ENCODE data around the gene PIM2. TPM values are rescaled to one million over a fixed set of nuclear protein-coding genes. Genes with fewer than 3 reads are reported as not detected.

The PIM2 gene
- total and polyA plus RNA-seq, 9 of the 15 experiments (the other 6 are each of a cell fraction or from before 2014, with no cell fraction given), result 67.6 to 191 (median 108) TPM

DNA sequence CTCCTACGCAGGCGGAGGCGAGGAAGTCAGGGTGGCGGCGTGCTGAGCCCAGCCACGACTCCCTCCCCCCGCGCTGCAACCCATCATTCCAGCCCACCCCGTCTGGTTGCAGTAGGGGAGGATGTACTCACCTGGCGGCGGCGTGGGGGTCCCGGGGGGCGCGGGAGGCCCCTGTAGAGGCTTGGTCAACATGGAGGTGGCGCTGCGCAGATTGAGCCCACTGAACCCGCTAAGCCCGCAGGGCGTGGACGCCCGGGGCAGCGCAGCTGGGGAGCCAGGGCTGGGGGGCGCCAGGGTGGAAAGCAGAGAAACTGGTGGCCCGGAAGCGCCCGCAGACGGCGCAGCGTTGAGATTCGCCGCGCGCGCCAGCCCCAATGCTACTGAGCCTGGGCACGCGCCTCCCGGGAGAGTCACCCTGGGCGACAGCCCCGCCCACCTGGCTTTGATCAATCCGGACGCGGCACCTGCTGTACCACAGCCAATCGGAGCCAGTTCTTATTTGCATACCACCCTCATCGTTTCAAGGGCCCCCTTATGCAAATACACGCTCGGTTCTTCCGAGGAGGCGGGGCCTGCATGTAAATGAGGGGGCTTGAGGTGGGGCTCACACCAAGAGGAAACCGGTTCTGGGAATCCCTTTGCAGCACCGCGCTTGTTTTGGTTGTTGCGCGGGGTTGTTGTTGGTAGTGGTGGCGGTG, at the start of gene PIM2 (continued):
- TF ChIP-seq KAT7 (CRISPR knock-in tag; IDR thresholded peaks at IDR 0.05; ENCODE audit: borderline replicate concordance) (no peak), TAL1 (IDR thresholded peaks at IDR 0.05) (no peak), TCF7 (IDR thresholded peaks at IDR 0.05; ENCODE audit: borderline replicate concordance) (no peak), RFX1 (IDR thresholded peaks at IDR 0.05) (no peak), ETV5 (CRISPR knock-in tag; IDR thresholded peaks at IDR 0.05; ENCODE audit: low read depth) (peak; percentile 17; the same call in 1 of the 2 replicates), ZNF431 (CRISPR knock-in tag; IDR thresholded peaks at IDR 0.05) (no peak), RBFOX2 (IDR thresholded peaks at IDR 0.05; ENCODE audit: low read depth, low read length) (peak; percentile 100), SRSF7 (optimal IDR thresholded peaks at IDR 0.05; ENCODE audit: low read depth, low read length) (no peak), COPS2 (conservative IDR thresholded peaks at IDR 0.05) (no peak), SRF (CRISPR knock-in tag; IDR thresholded peaks at IDR 0.05) (peak in 1 of 2 experiments; percentile 74; a peak in 1 of 4 replicates), GATA2 (CRISPR knock-in tag; IDR thresholded peaks at IDR 0.05) (no peak), ETV6 (IDR thresholded peaks at IDR 0.05; ENCODE audit: borderline replicate concordance in 1 of 2, low read depth in 2 of 2, low read length in 1 of 2) (no peak), ETV6 (CRISPR knock-in tag; IDR thresholded peaks at IDR 0.05; ENCODE audit: borderline replicate concordance) (no peak), JUND (IDR thresholded peaks at IDR 0.05; ENCODE audit: borderline replicate concordance, low read depth, low read length) (no peak), JUND (tag; IDR thresholded peaks at IDR 0.05; ENCODE audit: borderline replicate concordance, low read depth, low read length) (peak; percentile 28; the same call in 1 of the 3 replicates), EHMT2 (IDR thresholded peaks at IDR 0.05) (no peak), PCBP2 (IDR thresholded peaks at IDR 0.05; ENCODE audit: low read depth, low read length, poor library complexity, severe bottlenecking) (no peak), SREBF2 (CRISPR knock-in tag; IDR thresholded peaks at IDR 0.05) (0 out of 2 replicates have a peak, but pooled peaks have one; percentile 68)
- TF ChIP-seq, protein P1, sequence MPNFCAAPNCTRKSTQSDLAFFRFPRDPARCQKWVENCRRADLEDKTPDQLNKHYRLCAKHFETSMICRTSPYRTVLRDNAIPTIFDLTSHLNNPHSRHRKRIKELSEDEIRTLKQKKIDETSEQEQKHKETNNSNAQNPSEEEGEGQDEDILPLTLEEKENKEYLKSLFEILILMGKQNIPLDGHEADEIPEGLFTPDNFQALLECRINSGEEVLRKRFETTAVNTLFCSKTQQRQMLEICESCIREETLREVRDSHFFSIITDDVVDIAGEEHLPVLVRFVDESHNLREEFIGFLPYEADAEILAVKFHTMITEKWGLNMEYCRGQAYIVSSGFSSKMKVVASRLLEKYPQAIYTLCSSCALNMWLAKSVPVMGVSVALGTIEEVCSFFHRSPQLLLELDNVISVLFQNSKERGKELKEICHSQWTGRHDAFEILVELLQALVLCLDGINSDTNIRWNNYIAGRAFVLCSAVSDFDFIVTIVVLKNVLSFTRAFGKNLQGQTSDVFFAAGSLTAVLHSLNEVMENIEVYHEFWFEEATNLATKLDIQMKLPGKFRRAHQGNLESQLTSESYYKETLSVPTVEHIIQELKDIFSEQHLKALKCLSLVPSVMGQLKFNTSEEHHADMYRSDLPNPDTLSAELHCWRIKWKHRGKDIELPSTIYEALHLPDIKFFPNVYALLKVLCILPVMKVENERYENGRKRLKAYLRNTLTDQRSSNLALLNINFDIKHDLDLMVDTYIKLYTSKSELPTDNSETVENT (CRISPR knock-in tag; IDR thresholded peaks at IDR 0.05), result peak; percentile 66; the same call in 1 of the 2 replicates
- TF ChIP-seq, protein P2, sequence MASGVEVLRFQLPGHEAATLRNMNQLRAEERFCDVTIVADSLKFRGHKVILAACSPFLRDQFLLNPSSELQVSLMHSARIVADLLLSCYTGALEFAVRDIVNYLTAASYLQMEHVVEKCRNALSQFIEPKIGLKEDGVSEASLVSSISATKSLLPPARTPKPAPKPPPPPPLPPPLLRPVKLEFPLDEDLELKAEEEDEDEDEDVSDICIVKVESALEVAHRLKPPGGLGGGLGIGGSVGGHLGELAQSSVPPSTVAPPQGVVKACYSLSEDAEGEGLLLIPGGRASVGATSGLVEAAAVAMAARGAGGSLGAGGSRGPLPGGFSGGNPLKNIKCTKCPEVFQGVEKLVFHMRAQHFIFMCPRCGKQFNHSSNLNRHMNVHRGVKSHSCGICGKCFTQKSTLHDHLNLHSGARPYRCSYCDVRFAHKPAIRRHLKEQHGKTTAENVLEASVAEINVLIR (CRISPR knock-in tag; IDR thresholded peaks at IDR 0.05), result no peak
- TF ChIP-seq, protein P3, sequence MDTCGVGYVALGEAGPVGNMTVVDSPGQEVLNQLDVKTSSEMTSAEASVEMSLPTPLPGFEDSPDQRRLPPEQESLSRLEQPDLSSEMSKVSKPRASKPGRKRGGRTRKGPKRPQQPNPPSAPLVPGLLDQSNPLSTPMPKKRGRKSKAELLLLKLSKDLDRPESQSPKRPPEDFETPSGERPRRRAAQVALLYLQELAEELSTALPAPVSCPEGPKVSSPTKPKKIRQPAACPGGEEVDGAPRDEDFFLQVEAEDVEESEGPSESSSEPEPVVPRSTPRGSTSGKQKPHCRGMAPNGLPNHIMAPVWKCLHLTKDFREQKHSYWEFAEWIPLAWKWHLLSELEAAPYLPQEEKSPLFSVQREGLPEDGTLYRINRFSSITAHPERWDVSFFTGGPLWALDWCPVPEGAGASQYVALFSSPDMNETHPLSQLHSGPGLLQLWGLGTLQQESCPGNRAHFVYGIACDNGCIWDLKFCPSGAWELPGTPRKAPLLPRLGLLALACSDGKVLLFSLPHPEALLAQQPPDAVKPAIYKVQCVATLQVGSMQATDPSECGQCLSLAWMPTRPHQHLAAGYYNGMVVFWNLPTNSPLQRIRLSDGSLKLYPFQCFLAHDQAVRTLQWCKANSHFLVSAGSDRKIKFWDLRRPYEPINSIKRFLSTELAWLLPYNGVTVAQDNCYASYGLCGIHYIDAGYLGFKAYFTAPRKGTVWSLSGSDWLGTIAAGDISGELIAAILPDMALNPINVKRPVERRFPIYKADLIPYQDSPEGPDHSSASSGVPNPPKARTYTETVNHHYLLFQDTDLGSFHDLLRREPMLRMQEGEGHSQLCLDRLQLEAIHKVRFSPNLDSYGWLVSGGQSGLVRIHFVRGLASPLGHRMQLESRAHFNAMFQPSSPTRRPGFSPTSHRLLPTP (IDR thresholded peaks at IDR 0.05; ENCODE audit: borderline replicate concordance, extremely low read depth, insufficient read length), result no peak

All from K562 (cell line).